HL-60 (cell line): ENCODE data around the gene INTS11.
"Not testable (repeated sequence)": the region's sequence is repeated elsewhere in the genome, so short reads cannot be mapped to it uniquely, and the experiment has no call there.

Experiments
- DNase-seq, 2 experiments: peaks; one replicate each; pipeline ENCODE4 v3.0.0-alpha.2; 2010 to 2020; ENCODE audit warnings: low read depth in 1 of 2, low spot score in 1 of 2
- H3K27ac ChIP-seq: fragments of 250-450 bp; sonication (Bioruptor Pico); replicated peaks from 2 replicates; pipeline ENCODE4 v1.5.1; 2020; ENCODE audit warnings: mild to moderate bottlenecking, moderate library complexity
- H3K27me3 ChIP-seq: fragments of 250-450 bp; sonication (Bioruptor Pico); 2 replicates; pipeline ENCODE4 v1.5.1; 2021; ENCODE audit warnings: mild to moderate bottlenecking, moderate library complexity; ENCODE audit not compliant: insufficient read depth, poor library complexity, severe bottlenecking
- H3K4me3 ChIP-seq: replicated peaks from 2 replicates; pipeline ENCODE4 v1.5.1; 2011; ENCODE audit warnings: mild to moderate bottlenecking, control low read depth, low read length; ENCODE audit not compliant: insufficient read depth
- CTCF ChIP-seq: IDR thresholded peaks from one replicate; pipeline ENCODE4 v1.5.1; 2011; ENCODE audit warnings: low read length, control low read depth, inconsistent platforms; ENCODE audit not compliant: insufficient read depth
- GABPA ChIP-seq: IDR thresholded peaks from 2 replicates; pipeline ENCODE4 v1.6.1; 2012; ENCODE audit warnings: low read depth
- POLR2AphosphoS5 ChIP-seq: IDR thresholded peaks from 2 replicates; pipeline ENCODE4 v1.6.1; 2012; ENCODE audit warnings: low read depth
- REST ChIP-seq: IDR thresholded peaks from 2 replicates; pipeline ENCODE4 v1.6.1; 2012; ENCODE audit warnings: low read depth; ENCODE audit not compliant: insufficient replicate concordance
- SPI1 ChIP-seq: IDR thresholded peaks from 2 replicates; pipeline ENCODE4 v1.6.1; 2012; ENCODE audit warnings: low read depth, mild to moderate bottlenecking, borderline replicate concordance

The INTS11 gene

DNA sequence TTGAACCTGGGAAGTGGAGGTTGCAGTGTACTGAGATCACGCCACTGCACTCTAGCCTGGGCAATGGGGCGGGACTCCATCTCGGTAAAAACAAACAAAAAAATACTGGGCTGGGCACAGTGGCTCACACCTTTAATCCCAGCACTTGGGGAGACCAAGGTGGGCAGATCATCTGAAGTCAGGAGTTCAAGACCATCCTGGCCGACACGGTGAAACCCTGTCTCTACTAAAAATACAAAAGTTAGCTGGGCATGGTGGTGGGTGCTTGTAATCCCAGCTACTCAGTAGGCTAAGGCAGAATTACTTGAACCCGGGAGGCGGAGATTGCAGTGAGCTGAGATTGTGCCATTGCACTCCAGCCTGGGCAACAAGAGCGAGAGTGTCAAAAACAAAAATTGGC, 8.3 kb downstream of the INTS11 start:
- 0 out of 2 replicates have a peak, but pooled peaks have one; percentile 2 for TF ChIP-seq POLR2AphosphoS5
- not testable (repeated sequence) for DNase-seq, H3K27me3 ChIP-seq, H3K4me3 ChIP-seq, H3K27ac ChIP-seq

- TF ChIP-seq POLR2AphosphoS5 (0 out of 2 replicates have a peak, but pooled peaks have one; percentile 3), SPI1 (no peak)
- DNase-seq = no peak
- H3K4me3 ChIP-seq = no peak overlapping the region
- H3K27me3 ChIP-seq = no peaks in the 10 kb centered on the region
- no peak overlapping the region for H3K27ac ChIP-seq
Observed at GRCh38 chr1:1315435-1315954, 9.0 kb downstream of the INTS11 start.

- DNase-seq = no peak
- H3K27me3 ChIP-seq = no peaks in the 10 kb centered on the region
- H3K27ac ChIP-seq = no peak overlapping the region
- H3K4me3 ChIP-seq = no peak overlapping the region
- TF ChIP-seq POLR2AphosphoS5 = 0 out of 2 replicates have a peak, but pooled peaks have one; percentile 1
- TF ChIP-seq REST = no peak
Observed at GRCh38 chr1:1314678-1315335, 9.7 kb downstream of the INTS11 start.

GRCh38 chr1:1314237-1314586, 10.2 kb downstream of the INTS11 start:
- no peak for TF ChIP-seq REST
- no peak; the same call in 1 of the 2 replicates for TF ChIP-seq POLR2AphosphoS5
- TF ChIP-seq CTCF = no peak
- TF ChIP-seq SPI1 = no peak
- TF ChIP-seq GABPA = no peak
- no peaks in the 10 kb centered on the region for H3K27me3 ChIP-seq
- no peak for DNase-seq
- no peak overlapping the region for H3K4me3 ChIP-seq
- H3K27ac ChIP-seq = no peak overlapping the region

GRCh38 chr1:1313500-1314236, 10.8 kb downstream of the INTS11 start:
- Histone ChIP-seq H3K4me3 (no peak overlapping the region), H3K27me3 (no peaks in the 10 kb centered on the region), H3K27ac (no peak overlapping the region)
- no peak for DNase-seq
- TF ChIP-seq CTCF (no peak), POLR2AphosphoS5 (peak; percentile 5; the same call in 1 of the 2 replicates)
